Amniotic stem cell (primary cell): ENCODE measurements around the gene PDP2.
"Not testable (repeated sequence)": the region's sequence is repeated elsewhere in the genome, so short reads cannot be mapped to it uniquely, and the experiment has no call there.

Experiments used
- DNase-seq: peaks from one replicate; lab custom pipeline; 2025; lab: John Stamatoyannopoulos, UW

PDP2 gene

DNA sequence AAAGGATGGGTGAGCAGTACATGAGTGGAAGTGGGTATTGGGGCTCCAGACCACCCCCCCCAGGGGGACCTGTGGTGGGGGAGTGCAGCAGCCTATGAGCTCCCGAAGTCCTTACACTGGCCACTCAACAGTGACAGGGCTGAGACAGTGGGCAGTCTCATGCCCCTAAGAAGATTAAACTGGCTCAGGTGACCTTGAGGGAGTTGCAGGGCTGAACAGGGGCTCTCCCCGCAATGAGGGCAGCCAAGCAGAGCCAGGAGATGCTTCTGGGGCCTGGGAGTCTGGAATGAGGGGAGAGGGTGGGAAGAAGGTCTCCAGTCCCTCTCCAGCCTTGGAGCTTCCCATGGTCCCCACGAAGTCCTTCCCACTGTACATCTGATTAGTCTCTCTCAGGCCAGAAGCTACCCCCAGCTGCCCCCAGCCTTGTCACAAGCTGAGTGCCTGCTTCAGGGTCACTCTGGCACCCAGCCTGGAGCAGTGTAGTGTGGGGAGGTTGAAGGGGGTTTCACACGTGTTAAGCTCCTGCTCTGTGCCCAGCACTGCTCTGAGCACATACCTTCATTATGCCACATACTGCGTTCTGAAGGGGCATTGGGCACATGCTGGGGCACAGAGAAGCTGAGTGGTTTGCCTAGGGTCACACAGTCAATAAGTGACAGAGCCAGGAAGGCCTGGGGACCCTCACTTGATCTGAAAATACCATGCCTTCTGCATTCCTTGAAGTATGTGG is 39.4 kb downstream of the PDP2 start:
- no peak for DNase-seq

DNA sequence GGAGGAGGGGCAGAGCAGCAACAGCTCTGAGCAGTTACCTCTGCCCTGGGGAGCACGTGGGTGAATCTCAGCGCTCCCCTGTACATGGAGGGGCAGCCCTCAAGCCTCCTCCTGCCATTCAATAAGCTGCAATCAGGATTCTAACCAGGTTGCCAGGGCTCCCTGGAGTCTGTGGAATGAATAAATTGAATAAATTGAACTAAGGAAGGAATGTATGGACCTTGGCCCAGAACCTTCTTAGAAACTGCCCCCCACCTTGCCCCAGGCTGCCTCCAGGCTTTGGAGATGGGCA is 39.9 kb downstream of the PDP2 start:
- no peak for DNase-seq

DNA sequence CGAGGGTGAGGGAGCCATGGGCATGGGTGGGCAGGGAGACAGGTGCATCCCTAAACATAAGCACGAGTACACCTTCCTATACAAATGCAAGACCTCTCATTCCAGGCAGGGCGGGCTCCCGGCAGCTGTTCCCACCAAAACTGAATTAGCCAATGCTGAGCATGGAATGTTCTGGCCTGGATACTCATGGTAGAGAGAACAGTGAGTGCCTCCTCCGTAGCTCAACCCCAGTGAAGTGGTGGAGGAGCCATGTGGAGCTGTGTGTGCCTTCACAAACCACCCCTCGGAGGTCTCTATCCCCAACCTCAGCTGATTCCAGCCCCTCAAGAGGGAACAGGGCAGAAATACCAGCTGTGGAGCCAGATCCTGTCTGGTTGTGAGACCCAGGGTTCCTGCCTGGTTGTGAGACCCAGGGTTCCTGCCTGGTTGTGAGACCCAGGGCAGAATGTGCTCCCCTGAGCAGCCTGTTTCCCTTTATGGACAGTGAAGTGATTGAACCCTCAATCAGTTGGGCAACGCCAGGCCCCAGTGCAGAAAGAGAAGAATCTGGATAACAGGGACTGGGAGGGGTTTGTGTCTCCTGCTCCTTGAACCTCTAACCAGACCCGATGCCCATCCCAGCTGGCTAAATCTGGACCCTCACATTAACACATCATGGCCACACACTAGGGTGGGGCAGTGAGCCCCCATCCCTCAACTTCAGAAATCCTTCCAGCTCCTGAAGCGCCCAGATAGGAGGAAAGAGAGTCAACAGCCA is 40.8 kb downstream of the PDP2 start:
- no peak for DNase-seq

DNA sequence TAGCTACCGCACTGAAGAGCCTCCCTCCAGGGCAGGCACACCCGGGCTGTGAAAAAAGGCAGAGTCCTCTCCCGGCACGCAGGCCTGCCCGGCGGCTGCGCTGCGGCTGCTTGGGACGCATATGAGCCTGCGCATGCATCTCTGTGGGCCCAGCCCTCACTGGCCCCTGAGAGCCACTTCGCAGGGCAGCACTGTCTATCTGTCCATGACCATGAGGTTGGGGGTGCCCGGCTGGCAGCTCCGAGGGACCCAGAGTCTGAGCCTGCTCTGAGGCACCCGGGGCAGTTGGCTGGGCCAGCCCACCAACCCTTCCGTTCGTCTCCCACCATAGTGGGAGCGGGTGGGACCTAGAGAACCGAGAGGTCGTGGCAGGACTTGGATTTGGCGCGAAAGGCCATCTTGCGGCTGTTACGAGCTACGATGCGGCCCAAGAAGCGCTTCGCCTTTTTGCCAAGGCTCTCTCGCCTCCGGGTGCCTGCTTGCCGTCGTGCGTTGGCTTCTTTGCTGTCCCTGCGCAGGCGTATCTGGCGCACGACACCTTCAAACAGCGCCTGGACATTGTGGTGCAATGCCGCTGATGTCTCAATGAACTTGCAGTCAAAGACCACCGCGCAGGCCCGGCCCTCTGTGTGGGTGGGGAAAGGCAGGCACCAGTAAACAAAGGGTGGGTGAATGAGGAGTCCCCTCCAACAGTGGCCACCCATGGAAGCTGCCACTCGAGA is 41.6 kb downstream of the PDP2 start:
- no peak for DNase-seq

DNA sequence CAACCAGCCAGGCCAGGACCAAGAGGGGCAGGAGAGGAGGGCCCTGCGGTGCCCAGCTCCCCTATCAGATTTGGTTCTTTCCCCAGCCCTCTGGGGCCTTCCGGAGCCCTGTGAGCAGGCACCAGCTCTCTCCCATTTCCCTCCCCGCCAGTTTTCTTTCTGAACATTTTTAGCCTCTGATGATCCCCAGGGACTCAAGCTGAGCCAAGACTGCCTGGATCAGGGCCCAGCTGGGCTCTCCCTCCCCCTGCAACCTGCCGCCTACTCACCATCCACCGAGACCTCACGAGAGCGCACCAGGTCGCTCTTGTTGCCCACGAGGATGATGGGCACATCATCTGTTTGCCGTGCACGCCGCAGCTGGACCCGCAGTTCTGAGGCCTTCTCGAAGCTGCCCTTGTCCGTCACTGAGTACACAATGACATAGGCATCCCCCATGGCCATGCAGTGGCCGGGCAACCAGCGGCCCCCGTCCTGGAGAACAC is 43.0 kb downstream of the PDP2 start:
- DNase-seq = no peak

DNA sequence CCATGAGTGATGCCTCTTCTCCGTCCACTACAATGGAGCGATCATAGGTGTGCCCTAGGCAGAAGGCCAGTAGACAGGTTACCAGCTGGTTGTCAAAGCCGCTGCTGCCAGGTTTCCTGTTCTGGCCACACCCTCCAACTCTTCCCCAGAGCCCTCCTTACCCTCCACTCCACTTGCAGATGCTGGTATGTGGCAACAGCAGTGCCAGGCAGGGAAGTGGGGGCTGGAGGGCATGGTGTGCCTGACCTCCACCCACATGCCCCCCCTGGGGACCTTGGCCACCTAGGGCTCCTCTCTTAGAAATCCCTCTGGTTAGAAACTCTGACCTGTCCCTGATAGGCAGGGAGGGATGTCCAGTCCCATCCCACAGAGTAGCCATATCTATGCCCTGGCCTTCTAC is 43.6 kb downstream of the PDP2 start:
- DNase-seq = no peak

DNA sequence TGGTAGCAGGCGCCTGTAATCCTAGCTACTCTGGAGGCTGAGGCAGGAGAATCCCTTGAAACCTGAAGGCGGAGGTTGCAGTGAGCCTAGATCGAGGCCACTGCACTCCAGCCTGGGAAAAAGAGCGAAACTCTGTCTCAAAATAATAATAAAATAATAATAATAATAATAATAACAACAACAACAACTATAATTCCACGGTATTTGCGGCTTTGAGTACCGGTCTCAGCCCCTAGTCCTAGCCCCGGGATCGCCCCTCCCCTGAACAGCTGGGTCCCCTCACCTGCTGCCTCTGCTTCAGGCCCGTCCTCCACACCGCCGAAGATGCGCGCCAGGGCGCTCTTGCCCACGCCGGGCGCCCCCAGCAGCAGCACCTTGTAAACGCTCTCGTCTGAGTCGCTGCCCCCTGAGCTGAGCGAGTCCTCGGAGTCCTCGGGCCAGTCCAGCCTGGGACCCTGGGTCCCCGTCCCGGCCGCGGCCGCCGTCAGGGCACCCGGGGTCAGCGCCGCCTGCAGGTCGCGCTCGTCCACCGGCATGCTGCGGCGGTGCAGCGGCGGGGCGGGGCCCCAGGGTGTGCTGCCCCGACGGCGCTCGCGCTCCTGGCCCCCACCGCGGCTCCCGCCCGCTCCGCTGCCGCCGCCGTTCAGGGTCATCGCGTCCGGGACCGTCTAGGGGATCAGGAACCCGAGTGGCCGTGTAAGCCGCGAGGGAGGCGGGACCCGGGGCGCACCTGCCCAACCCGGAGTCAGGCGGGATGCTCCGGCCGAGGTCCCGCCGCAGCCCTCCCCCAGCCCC is 44.4 kb downstream of the PDP2 start:
- DNase-seq = no peak

DNA sequence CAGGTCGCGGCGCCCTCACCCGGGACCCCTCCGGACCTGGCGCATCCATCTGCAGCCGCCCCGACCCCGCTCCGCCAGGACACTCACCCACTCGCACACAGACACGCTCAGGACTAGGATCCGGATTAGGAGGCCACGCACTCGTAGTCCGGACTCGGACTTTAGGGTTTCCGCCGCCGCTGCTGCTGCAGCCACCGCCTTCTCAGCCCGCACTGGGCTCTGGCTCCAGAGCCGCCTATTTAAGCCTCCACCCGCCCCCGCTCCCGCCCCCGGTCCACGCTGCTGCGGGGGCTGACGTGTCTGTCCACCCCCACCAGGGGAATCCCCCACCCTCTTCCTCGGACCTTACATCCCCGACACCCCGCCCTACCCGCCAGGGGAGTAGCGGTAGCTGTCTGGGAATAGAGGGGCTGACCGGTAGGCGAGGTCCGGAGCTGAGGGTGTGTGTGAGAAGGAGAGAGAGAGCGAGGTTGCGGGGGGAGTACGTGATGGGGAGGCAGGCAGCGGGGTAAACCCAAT is 45.1 kb downstream of the PDP2 start, which contains the start of gene RRAD:
TSS of gene RRAD (minus strand) at position 214 of the 519 bp plus-strand sequence. CDS start 356 bp downstream, outside the sequence.
- DNase-seq = no peak

DNA sequence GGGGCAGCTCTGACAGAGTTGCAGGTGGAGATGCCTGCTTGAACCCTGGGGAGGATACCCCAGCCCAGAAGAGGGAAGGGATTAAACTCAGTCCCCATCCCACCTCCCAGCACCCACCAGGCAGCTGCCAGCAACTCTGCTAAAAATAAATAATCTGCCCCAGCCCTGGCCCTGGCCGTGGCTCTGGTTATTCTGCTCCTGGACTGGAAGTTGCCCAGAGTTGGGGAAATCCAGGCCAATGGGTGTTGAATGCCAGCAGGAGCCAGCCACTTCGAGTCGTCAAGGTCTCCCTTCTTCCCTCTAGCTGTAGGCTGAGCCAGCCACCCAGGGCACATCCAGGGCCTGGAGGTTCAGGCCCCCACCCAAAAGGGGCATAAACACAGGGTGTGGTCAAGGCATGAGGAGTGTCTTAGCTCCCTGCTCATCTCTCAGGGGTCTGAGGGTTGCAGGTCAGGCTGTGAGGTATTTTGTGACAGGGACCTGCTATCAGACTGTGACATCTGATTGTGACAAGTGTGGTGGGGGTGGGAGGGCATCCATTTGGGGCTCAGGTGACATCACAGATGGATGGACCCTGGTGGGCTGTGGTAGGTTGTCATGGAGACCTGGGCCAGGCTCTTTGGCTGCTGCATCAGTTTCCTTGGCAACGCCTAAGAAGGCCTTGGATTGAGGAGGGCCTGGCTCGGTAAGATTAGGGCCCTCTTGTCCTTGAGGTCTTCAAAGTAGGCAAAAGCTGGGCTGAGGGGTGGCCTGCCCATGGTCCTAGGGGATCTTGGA is 46.0 kb downstream of the PDP2 start:
- no peak for DNase-seq

DNA sequence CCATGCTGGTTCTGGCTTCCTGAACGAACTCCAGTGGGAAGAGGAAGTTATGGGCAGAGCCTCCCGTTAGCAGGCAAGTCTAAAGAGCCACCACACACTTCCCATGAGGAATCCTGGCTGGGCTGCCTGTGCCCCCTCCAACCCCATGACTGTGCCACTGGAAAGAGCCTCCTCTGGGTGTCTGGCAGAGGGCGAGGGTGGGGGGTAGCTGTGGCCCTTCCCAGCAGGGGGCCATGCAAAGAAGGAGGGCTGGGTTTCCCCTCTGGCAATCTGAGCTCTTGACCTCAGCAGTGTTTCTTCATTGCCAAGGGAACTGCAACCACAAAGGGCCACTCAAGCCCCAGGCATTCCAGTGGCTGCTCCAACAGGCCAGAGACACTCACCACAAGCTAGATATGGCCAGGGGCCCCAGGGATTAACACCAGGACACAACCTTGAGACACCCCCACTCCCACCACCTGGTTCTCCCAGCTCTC is 46.7 kb downstream of the PDP2 start:
- no peak for DNase-seq

DNA sequence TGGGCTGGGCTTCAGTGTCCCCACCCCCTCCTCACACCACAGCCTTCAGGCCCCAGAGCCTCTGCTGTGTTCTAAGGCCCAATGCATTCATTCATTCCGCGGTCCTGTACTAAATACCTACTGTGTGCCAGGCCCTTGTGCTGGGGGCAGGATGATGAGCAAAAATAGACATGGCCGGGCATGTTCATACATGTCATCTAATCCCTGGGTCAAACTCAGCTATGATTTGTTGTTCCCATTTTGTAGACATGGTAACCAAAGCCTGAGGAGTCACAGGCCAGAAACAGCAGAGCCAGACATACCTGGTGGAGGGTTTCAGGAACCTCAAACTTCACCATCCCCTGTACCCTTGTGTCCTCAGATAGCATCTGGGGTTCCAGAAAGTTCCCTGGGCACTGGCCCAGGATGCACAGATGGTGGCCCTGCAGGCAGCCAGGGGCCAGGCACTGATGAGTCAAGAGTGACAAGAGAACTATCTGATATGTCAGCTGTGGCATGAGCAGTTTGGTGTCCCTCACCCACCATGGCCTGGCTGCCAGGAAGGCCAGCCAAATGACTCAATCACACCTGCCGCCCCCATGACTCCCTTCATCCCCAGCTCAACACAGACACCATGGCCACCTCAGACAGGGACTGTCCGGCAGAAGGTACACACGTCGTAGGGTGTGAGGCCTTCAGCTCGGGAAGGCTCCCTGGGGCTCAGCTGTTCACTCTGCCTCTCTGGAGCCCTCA is 47.8 kb downstream of the PDP2 start:
- DNase-seq = no peak

DNA sequence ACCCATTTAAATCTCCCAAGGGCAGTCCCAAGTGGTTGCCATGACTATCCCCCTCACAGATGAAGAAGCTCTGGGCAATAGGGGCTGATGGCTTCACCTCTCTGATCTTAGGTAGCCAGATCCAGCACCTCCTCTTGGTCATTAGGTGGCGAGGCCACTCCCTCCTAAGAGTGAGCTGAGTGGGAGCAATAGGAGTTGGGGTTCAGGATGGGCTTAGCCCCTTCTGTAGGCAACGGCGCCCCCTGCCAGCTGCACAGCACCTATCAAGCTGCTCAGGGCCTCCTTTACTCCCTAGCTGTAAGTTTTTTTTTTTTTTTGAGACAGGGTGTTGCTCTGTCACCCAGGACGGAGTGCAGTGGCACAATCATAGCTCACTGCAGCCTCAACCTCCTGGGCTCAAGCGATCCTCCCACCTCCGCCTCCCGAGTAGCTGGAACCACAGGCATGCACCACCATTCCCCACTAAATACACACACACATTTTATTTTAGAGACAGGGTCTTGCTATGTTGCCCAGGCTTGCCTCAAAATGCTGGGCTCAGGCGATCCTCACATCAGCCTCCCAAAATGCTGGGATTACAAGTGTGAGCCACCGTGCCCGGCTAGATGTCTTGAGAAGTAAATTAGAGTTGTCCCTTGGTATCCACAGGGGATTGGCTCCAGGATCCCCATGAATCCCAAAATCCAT is 48.5 kb downstream of the PDP2 start:
- no peak for DNase-seq

DNA sequence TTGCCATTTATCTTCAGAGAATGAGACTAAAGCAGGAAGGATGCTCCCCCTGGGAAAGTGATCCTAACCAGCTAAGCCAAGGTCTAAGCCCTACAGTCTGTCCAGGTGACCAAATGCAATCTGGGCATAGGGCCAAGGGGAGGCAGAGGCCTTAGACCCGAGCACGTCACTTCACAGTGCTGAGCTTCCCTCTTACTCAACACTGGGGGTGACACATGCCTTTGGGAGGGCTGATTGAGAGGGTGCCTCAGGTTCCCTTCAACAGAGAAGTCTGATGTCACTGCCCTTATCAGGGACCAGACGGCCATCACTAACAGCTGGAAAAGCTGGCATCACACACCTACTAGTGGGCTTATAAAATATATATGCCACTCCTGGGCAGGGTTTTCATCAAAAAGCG is 49.9 kb downstream of the PDP2 start:
- no peak for DNase-seq

DNA sequence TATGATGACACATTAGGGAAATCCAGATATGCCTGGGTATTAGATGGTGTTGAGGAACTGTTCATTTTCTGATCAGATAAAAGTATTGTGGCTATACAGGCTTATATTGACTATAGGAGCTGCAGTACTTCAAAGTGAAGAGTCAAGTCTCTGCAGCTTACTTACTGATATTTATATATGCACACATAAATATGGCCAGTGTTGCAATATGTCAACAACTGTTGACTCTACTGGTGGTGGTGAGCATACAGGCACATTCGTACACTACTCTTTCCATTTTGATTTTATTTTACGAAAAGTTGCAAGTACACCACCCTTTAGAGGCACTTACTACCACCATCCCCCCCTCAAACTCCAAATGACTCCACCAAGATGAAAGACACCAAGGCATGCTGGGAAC is 51.4 kb downstream of the PDP2 start:
- DNase-seq = no peak

DNA sequence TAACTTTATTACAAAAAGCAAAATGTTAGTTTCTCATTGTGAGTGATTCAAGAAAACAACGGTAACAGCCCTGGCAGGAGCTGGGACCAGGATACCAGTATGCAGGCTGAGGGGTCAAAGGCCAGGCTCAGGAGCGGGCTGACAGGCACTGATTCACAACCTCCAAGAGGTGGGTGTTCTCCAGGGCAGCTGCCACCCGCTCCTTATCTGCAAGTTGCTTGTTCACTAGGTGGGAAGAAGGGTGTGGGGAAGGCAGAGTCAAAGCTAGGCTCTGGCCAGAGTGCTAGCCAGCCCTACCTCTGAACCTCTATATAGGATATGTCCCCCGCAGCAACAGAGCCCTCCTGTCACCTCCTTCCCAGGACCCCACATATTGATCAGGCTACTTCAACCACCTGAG is 51.8 kb downstream of the PDP2 start:
- no peak for DNase-seq

DNA sequence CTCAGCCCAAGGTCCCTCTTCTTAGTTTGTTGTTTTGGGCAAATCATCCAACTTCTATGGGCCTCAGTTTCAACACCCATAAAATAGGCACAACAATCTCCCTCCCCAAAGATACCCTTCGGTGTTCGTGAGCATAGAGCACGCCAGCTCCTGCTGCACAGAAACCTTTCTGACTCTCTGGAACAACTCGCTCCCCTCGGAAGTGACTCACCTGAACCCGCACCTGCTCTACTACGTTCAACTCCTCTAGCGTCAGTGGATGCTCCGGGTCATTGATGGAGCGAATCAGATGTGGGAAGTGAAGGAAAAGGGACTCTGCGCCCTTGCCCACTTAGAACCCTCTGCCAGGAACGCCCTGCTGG is 53.4 kb downstream of the PDP2 start:
- DNase-seq = no peak

DNA sequence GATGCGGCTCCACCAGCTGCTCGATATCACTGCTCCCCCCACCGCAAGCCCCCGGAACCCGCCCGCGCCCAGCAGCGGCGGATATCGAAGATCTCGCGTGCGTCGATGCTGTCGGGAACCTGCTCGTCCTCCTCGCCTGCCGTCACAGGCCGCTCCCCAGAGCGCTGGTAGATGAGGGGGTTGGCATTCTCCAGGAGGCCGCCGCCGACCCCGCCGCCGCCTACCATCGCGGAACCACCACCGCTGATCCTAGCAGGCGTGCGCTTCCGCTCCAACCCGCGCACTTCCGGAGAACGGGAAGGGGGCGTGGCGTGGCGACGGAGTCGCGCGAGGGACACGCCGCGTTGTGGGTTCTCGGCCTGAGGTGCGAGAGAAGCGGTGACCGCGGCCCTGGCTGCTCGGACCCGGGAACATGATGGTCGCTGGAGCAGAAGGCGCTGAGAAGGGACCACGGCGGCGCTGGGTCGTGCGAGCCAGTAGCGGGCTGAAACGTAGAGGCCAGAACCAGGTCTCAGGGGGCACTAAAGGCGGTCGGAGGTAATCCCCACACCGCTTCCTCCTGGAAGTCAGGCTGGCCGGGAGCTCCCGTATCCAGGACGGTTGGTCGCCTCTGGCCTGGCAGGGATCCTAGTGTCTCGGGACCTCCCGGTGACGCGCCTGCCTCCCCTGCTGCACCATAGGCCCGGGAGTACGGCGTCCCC is 54.0 kb downstream of the PDP2 start, which contains the start of gene CIAO2B:
TSS of gene CIAO2B (minus strand) at position 265 of the 701 bp plus-strand sequence. CDS start at position 227, 38 bp downstream.
- peak; percentile 57 for DNase-seq

DNA sequence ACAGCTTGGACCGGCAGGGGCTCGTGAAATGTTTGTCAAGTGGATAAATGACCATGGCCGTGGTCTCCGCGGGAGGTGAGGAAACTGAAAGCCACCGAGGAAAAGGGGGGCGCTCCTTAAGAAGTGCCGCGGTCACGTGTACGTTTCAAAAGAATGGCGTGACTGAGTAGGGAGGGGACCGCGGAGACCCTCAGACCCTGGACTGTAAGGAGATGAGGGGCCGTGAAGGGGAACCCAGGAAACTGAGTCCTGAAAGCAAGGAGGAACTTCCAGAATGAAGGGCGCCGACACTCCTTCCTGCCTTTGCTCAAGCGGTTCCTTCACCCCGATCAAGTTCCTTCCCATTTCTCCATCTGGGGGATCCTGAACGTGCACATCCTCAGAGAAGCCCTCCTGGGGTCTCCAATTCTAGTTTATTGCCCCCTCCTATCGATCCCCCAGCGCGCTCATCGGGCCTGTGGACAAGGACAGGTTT is 54.6 kb downstream of the PDP2 start:
- DNase-seq = not testable (repeated sequence)
